Trophoblast cell (in vitro differentiated cells and primary cell): Measurements from ENCODE around the gene GTSE1.

Experiments
- DNase-seq, 2 donors: peaks; one replicate each; pipeline ENCODE4 v3.0.0-alpha.2; 2016
- H2AFZ ChIP-seq: 2 replicates; pipeline ENCODE4 v1.6.1; 2013; ENCODE audit warnings: low read length, moderate library complexity, mild to moderate bottlenecking; ENCODE audit not compliant: insufficient read depth, poor library complexity
- H2AK5ac ChIP-seq: 2 replicates; pipeline ENCODE4 v1.6.1; 2013; ENCODE audit warnings: mild to moderate bottlenecking, low read length
- H2BK120ac ChIP-seq: 2 replicates; pipeline ENCODE4 v1.6.1; 2013; ENCODE audit warnings: low read length, mild to moderate bottlenecking, moderate library complexity; ENCODE audit not compliant: insufficient read depth, poor library complexity
- H2BK12ac ChIP-seq: 2 replicates; pipeline ENCODE4 v1.6.1; 2013; ENCODE audit warnings: mild to moderate bottlenecking, low read length, moderate library complexity
- H2BK5ac ChIP-seq: 2 replicates; pipeline ENCODE4 v1.6.1; 2013; ENCODE audit warnings: low read length, low read depth, moderate library complexity, mild to moderate bottlenecking; ENCODE audit not compliant: poor library complexity
- H3K14ac ChIP-seq: 2 replicates; pipeline ENCODE4 v1.6.1; 2013; ENCODE audit warnings: mild to moderate bottlenecking, low read length
- H3K18ac ChIP-seq: 2 replicates; pipeline ENCODE4 v1.6.1; 2013; ENCODE audit warnings: mild to moderate bottlenecking, low read length
- H3K23ac ChIP-seq: 2 replicates; pipeline ENCODE4 v1.6.1; 2013; ENCODE audit warnings: low read length
- H3K27ac ChIP-seq: 2 replicates; pipeline ENCODE4 v1.5.1; 2013; ENCODE audit warnings: low read depth, mild to moderate bottlenecking, inconsistent platforms, low read length, moderate library complexity
- H3K27me3 ChIP-seq: 2 replicates; pipeline ENCODE4 v1.6.1; 2013; ENCODE audit warnings: inconsistent platforms, mild to moderate bottlenecking, low read length, moderate library complexity; ENCODE audit not compliant: insufficient read depth
- H3K36me3 ChIP-seq, 2 experiments: 1 replicate in 1 of 2; 2 replicates in 1 of 2; pipeline ENCODE4 v1.6.1; 2013; ENCODE audit warnings: low read length in 2 of 2, mild to moderate bottlenecking in 2 of 2, moderate library complexity in 1 of 2; ENCODE audit not compliant: insufficient read depth in 2 of 2, control insufficient read depth in 1 of 2
- H3K4ac ChIP-seq: 2 replicates; pipeline ENCODE4 v1.6.1; 2013; ENCODE audit warnings: low read depth, mild to moderate bottlenecking, low read length, moderate library complexity
- H3K4me1 ChIP-seq, 2 experiments: 1 replicate in 1 of 2; 2 replicates in 1 of 2; pipeline ENCODE4 v1.6.1; 2013; ENCODE audit warnings: low read length in 2 of 2, mild to moderate bottlenecking in 2 of 2, moderate library complexity in 1 of 2; ENCODE audit not compliant: insufficient read depth in 2 of 2, control insufficient read depth in 1 of 2
- H3K4me2 ChIP-seq: 2 replicates; pipeline ENCODE4 v1.6.1; 2013; ENCODE audit warnings: inconsistent platforms, mild to moderate bottlenecking, low read length, moderate library complexity
- H3K4me3 ChIP-seq: 2 replicates; pipeline ENCODE4 v1.5.1; 2013; ENCODE audit warnings: mild to moderate bottlenecking, low read depth, low read length, inconsistent platforms
- H3K79me1 ChIP-seq: one replicate; pipeline ENCODE4 v1.6.1; 2013; ENCODE audit warnings: low read length
- H3K79me2 ChIP-seq: 2 replicates; pipeline ENCODE4 v1.6.1; 2013; ENCODE audit warnings: low read length, mild to moderate bottlenecking; ENCODE audit not compliant: control insufficient read depth, insufficient read depth, poor library complexity
- H3K9ac ChIP-seq: 2 replicates; pipeline ENCODE4 v1.6.1; 2013; ENCODE audit warnings: mild to moderate bottlenecking, low read length
- H3K9me3 ChIP-seq: 2 replicates; pipeline ENCODE4 v1.6.1; 2013; ENCODE audit warnings: low read depth, mild to moderate bottlenecking, control low read depth, inconsistent platforms, low read length; ENCODE audit not compliant: insufficient read depth
- H4K12ac ChIP-seq: 2 replicates; pipeline ENCODE4 v1.6.1; 2013; ENCODE audit warnings: low read depth, mild to moderate bottlenecking, low read length, moderate library complexity
- H4K8ac ChIP-seq: 2 replicates; pipeline ENCODE4 v1.6.1; 2013; ENCODE audit warnings: low read depth, mild to moderate bottlenecking, low read length, moderate library complexity
- H4K91ac ChIP-seq: one replicate; pipeline ENCODE4 v1.6.1; 2013; ENCODE audit warnings: low read depth, mild to moderate bottlenecking, low read length, moderate library complexity
- WGBS: extraction: QIAGEN DNeasy Blood & Tissue Kit; methylation state at CpG from one replicate; pipeline ENCODE4 v1.1.7; 2013; ENCODE audit warnings: missing lambda C conversion rate; ENCODE audit not compliant: insufficient read length, insufficient coverage; ENCODE audit errors: extremely low coverage; 5-methylcytosine and 5-hydroxymethylcytosine counted together

Gene GTSE1

DNA sequence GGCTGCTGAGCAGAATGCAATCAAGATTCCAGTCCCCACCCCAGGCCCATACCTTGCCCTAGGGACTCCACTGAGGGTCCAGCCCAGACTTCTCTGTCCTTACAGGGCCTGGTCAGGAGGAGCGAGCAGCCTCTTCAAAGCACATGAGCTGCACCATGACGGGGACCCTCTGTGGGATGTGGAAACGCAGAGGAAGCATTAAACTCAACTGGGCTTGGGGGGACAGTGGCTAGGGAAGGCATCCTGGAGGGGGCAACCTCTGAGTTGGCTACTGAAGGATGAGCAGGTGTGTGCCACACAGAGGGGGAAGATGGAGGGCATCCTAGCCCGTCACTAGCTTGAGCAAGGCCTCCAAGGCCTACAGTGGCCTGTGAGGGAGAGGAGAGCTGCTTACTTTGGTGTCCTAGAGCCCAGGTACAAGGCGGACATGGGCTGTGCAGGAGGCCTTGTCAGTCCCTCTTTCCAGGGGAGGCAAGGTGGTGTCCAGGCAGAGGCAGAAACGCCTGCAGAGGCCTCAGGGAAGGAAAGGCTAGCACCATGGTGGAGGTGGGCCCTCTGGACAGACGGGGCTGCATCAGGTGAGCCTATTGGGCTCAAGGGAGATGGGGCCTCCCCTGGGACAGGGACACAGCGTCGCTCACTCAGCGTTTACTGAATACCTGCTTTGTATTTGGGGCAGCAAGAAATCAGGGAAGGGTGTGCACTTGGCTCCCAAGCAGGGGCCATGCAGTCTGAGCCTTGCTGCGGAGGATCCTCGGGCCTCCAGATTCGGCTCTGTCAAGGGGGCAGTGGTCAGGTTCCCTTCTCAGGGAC lies 14.6 kb upstream of the GTSE1 start:
- Histone ChIP-seq H2AFZ (no peak overlapping the region), H3K18ac (no peak overlapping the region), H3K27ac (no peak overlapping the region), H4K8ac (no peak overlapping the region), H4K12ac (no peak overlapping the region), H3K79me2 (no peaks in the 10 kb centered on the region), H3K27me3 (no peaks in the 10 kb centered on the region), H3K79me1 (no peaks in the 10 kb centered on the region), H2AK5ac (no peak overlapping the region), H3K4me2 (no peak overlapping the region), H4K91ac (no peak overlapping the region), H2BK120ac (no peak overlapping the region), H3K9me3 (no peaks in the 10 kb centered on the region), H3K4ac (no peak overlapping the region), H3K14ac (no peak overlapping the region), H2BK5ac (no peak overlapping the region), H3K23ac (no peak overlapping the region), H3K36me3 (peaks cover 58 to 73% of the 10 kb centered on the region in 2 experiments), H3K4me3 (no peak overlapping the region), H2BK12ac (no peak overlapping the region), H3K9ac (no peak overlapping the region), H3K4me1 (no peaks in the 10 kb centered on the region)
- WGBS, result no CpG with 5 or more reads among the region's 13 CpGs
- no peak for DNase-seq

DNA sequence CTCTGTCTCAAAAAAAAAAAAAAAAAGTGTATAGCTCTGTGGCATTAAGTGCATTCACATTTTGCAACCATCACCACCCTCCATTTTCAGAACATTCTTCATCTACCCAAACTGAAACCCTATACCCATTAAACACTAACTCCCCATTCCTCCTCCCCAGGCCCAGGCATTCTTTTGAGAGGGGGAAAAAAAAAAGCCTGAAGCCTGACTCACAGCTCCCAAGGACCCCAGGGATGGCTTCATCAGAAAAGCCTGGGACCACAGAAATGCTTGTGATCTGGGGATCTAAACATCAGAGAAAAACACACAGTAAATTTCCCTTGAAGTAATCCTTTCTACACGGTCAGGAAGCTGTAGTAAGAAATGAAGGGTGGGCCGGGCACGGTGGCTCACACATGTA lies 10.7 kb upstream of the GTSE1 start:
- H3K9ac ChIP-seq, result no peak overlapping the region
- H3K18ac ChIP-seq, result no peak overlapping the region
- H2AFZ ChIP-seq, result no peak overlapping the region
- no peaks in the 10 kb centered on the region for H3K79me1 ChIP-seq
- H2BK120ac ChIP-seq, result no peak overlapping the region
- H3K27me3 ChIP-seq, result no peaks in the 10 kb centered on the region
- peaks cover 43 to 59% of the 10 kb centered on the region in 2 experiments for H3K36me3 ChIP-seq
- H3K4me1 ChIP-seq, result no peaks in the 10 kb centered on the region
- no peak overlapping the region for H2BK12ac ChIP-seq
- H4K12ac ChIP-seq, result no peak overlapping the region
- H3K27ac ChIP-seq, result no peak overlapping the region
- no peak overlapping the region for H4K91ac ChIP-seq
- no peak overlapping the region for H3K4ac ChIP-seq
- H2AK5ac ChIP-seq, result no peak overlapping the region
- WGBS, result no CpG with 5 or more reads among the region's 3 CpGs
- no peak overlapping the region for H3K23ac ChIP-seq
- no peak overlapping the region for H4K8ac ChIP-seq
- H3K4me2 ChIP-seq, result no peak overlapping the region
- no peak overlapping the region for H2BK5ac ChIP-seq
- H3K9me3 ChIP-seq, result no peaks in the 10 kb centered on the region
- H3K14ac ChIP-seq, result no peak overlapping the region
- H3K79me2 ChIP-seq, result no peaks in the 10 kb centered on the region
- no peak for DNase-seq
- no peak overlapping the region for H3K4me3 ChIP-seq

- WGBS, result no CpG with 5 or more reads among the region's 15 CpGs
- no peak overlapping the region for H2BK12ac ChIP-seq
- H3K27ac ChIP-seq, result no peak overlapping the region
- no peak overlapping the region for H3K9ac ChIP-seq
- H2AFZ ChIP-seq, result no peak overlapping the region
- no peaks in the 10 kb centered on the region for H3K9me3 ChIP-seq
- H3K4ac ChIP-seq, result no peak overlapping the region
- H2BK5ac ChIP-seq, result no peak overlapping the region
- H3K4me2 ChIP-seq, result no peak overlapping the region
- H3K79me2 ChIP-seq, result no peaks in the 10 kb centered on the region
- H4K91ac ChIP-seq, result no peak overlapping the region
- H3K18ac ChIP-seq, result no peak overlapping the region
- no peak overlapping the region for H3K4me3 ChIP-seq
- no peaks in the 10 kb centered on the region for H3K27me3 ChIP-seq
- H4K8ac ChIP-seq, result no peak overlapping the region
- H3K4me1 ChIP-seq, result no peaks in the 10 kb centered on the region
- H2BK120ac ChIP-seq, result no peak overlapping the region
- H4K12ac ChIP-seq, result no peak overlapping the region
- peaks cover 40 to 51% of the 10 kb centered on the region in 2 experiments for H3K36me3 ChIP-seq
- no peaks in the 10 kb centered on the region for H3K79me1 ChIP-seq
- H3K14ac ChIP-seq, result no peak overlapping the region
- H3K23ac ChIP-seq, result no peak overlapping the region
- no peak for DNase-seq
- H2AK5ac ChIP-seq, result no peak overlapping the region
Observed at GRCh38 chr22:46286941-46287872, 9.5 kb upstream of the GTSE1 start.

- no peaks in the 10 kb centered on the region for H3K4me1 ChIP-seq
Observed at GRCh38 chr22:46287873-46288751, 8.6 kb upstream of the GTSE1 start.

More at GRCh38 chr22:46287873-46288751, 8.6 kb upstream of the GTSE1 start:
- Histone ChIP-seq H3K4me3 (no peak overlapping the region), H4K91ac (no peak overlapping the region), H3K14ac (no peak overlapping the region), H3K23ac (no peak overlapping the region), H2BK120ac (no peak overlapping the region), H3K79me2 (no peaks in the 10 kb centered on the region), H3K27me3 (no peaks in the 10 kb centered on the region), H3K79me1 (no peaks in the 10 kb centered on the region), H4K8ac (no peak overlapping the region), H4K12ac (no peak overlapping the region), H2BK12ac (no peak overlapping the region), H2AFZ (no peak overlapping the region), H2BK5ac (no peak overlapping the region), H2AK5ac (no peak overlapping the region), H3K18ac (no peak overlapping the region), H3K36me3 (peaks cover 32 to 52% of the 10 kb centered on the region in 2 experiments), H3K9me3 (no peaks in the 10 kb centered on the region), H3K4me2 (no peak overlapping the region), H3K27ac (no peak overlapping the region), H3K4ac (no peak overlapping the region), H3K9ac (no peak overlapping the region)
- no CpG with 5 or more reads among the region's 24 CpGs for WGBS
- DNase-seq, result no peak
